A172 (cell line): ENCODE measurements around the gene PPP1R7. TPM values are rescaled to one million over a fixed set of nuclear protein-coding genes. Genes with fewer than 3 reads are reported as not detected.

Experiments
- DNase-seq: peaks from one replicate; pipeline ENCODE4 v3.0.0-alpha.2; 2015; ENCODE audit warnings: low spot score
- total RNA-seq: library from RNA; depleted of rRNA; stranded (reverse); fragments of >200 nt; shearing (Covaris generic); gene quantifications from 2 replicates; pipeline ENCODE4 v1.2.3, GENCODE V29; 2014

Gene PPP1R7
- total RNA-seq, 1 experiment from 2014 or later: 125 TPM

DNA sequence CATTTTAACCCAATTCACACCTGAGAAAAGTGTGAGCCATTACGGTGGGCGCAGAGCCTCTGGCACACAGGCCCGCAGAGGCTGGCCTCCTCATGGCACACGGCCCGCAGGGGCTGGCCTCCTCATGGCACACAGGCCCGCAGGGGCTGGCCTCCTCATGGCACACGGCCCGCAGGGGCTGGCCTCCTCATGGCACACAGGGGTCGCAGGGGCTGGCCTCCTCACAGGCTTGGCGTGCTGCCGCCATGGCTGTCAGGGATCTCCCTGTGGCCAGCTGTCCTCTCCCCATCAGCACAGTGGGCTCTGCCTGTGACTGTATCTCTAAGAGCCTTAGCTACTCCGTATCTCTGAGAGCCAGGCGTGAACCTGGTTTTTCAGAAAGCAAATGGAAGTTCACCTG is 62.8 kb downstream of the PPP1R7 start:
- DNase-seq: no peak

DNA sequence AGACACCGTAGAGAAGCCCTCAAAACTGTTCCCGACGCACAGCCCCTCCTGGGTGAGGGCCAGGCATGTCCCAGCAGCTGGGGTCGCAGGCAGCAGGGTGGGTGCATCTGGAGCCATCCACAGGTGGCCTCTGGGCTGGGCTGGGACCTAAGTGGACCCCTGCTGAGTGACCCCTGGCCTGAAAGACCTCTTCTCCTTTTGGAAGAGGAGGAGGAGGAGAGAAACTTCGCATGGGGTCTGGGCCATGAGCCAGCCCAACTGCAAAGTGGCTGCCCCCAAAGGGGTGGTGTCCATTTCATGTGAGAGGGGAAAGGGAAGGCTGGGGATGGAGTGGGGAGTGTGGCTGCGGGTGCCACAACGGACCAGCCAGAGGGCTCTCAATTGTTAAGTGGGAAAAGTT is 63.3 kb downstream of the PPP1R7 start:
- no peak for DNase-seq

DNA sequence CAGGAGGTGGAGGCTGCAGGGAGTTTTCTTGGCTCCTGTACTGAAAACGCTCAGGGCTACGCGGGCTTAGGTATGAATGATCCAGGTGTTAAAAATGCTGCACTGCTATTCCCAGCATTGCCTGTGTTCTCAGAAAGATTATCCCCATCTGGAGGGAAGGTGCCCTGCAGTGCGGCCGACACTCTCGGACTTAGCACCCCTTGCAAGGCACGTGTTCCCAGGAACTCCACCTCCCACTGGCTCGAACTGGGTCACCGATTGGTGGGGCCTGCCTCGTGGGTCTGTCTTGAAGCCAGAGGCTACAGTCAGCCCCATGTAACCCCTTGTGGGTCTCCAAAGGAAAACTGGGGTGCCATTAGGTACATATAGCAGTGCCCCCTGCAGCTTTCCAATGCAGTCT is 63.9 kb downstream of the PPP1R7 start:
- no peak for DNase-seq

DNA sequence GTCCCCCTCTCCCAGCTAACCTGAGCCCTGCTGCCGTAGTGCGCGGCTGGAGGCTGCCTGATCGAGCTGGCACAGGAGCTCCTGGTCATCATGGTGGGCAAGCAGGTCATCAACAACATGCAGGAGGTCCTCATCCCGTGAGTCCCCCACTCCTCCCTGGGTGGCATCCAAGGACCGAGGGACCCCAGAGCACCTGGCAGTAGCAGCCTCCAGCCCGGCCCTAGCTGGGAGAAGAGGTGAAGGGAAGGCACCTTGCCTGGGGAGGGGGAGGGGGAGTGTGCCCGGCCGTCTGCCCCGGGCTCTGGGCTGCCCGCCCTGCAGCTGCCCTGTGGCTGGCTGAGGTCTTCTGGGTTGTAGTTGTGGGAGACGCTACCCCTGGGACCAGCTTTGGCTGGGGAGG is 64.5 kb downstream of the PPP1R7 start:
- DNase-seq: no peak

DNA sequence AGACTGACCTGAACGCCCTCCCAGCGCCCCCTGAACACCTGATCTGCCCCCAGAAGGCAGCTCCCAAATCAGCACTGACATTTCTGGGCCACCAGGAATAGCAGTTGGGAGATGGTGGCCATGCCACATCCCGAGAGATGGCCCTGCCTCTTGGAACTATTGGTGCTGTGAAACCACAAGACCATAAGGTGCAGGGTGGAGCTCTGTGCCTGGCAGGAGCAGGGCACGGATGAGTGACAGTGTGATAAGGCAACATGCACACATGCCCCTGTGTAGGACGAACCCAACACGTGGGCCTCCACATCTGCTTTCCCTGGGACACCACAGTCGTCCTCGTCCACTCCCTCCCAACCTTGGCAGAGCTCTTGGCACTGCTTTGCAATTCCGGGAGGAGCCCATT is 65.2 kb downstream of the PPP1R7 start:
- DNase-seq: no peak

DNA sequence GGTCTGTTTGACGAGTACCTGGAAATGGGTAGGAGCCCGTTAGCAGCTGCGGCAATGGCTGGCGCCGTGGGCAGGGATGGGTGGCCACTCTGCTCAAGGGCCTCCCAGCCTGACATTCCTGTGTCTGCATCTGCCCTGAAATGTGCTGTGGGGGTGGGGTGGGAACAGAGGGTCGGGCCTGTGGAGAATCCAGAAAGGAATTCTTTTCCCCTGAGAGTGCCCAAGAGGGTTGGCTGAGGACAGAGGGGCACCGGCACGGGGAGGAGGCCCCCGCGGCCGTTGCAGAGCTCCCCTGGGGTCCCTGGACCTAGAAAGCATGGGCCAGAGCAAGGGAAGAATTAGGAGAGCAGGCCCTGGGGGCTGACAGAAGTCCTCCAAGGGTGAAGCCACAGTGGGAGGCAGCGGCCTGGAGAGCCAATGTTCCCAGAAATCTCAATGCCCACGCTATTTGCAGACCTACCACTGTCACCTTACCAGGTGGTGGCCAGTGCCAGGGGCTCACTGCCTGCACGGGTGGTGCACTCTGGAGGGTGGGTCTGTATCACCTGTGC is 66.0 kb downstream of the PPP1R7 start:
- DNase-seq: no peak

DNA sequence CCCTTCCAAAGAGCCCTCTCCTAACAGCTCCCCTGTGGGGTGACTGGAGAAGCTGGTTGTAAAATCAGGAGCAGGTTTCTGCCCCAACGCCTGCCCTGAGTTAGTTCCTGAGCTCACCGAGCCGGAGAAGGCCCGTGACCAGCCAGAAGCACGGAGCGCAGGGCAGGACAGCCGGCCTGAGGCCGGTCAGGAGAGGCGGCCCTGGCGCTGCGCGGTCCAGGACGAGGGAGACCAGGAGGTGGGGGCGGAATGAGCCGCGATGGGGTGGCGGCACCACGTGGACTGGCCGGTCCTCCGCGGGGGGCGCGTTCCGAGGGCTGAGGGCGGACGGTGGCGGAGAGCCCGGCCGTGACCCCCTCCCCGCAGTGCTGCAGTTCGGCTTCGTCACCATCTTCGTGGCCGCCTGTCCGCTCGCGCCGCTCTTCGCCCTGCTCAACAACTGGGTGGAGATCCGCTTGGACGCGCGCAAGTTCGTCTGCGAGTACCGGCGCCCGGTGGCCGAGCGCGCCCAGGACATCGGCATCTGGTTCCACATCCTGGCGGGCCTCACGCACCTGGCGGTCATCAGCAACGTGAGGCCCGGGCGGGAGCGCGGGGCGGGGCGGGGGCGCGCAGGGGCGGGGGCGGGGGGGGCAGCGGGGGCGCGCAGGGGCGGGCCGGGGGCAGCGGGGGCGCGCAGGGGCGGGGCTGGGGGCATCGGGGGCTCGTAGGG is 67.2 kb downstream of the PPP1R7 start:
- DNase-seq: peak; percentile 30

DNA sequence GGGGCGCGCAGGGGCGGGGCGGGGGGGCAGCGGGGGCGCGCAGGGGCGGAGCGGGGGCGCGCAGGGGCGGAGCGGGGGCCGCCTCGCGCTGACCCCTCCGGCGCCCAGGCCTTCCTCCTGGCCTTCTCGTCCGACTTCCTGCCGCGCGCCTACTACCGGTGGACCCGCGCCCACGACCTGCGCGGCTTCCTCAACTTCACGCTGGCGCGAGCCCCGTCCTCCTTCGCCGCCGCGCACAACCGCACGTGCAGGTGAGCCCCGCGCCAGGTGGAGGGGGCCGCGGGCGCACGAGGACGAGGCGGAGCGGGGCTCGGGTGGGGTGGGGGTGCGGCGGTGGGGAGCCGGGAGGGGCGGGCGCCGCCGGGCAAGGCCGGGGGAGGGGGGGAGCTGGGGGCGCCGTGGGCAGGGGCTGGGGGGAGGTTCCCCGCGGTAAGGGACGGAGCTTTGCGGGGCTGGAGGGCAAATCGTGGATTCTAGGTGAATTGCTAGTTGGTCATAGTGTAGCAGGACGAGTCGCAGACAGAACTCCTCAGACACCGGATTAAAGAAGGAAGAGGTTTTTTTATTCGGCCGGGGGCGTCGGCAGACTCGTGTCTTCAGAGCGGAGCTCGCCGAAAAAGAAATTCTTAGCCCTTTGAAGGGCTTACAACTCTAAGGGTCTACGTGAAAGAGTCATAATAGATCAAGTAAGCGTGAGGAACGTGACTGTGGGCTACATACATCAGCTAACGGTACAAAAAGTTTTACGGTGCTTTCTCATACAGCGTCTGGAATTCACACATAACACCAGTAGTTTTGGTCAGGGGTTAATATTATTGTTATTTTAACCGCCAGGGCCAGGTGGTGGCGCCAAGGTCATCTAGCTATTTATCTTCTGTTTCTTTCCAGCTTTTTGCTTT is 68.1 kb downstream of the PPP1R7 start:
- peak; percentile 38 for DNase-seq

DNA sequence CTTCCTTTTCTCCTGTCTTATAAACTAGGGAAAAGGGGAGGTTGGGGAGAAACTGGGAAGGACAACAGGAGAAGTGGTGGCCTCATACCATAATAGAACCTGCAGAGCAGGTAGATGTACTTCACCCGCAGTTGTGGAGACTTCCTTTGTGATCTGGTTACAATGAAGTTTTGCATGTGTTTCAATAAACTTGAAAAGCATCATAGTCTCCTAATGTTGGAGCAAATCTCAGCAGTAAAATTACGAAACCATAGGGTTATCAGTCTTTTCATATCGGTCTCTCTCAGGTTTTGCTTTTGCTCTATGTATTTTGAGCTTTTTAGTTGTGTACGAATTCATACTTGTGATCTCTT is 68.7 kb downstream of the PPP1R7 start:
- no peak for DNase-seq

DNA sequence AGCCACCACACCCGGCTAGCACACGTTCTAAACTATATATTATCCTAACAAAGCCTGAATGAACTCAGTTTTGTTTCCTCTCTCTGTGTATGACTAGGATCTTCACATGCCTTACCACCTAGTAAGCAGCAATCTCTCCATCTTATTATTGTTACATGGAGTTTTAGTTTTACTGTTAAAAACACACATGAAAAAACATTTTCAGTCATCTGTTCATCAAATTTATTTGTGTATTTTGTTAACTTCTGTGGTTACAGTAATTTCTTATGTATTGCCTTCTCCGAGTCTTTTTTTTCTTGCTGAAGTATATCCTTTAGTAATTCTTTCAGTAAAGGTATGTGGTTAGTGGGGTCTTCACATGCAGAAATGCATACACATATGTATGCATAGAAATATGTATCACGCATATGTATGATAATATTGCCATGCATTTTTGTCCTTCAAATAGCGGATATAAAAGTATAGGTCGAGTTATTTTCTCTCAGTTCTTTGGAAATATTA is 69.6 kb downstream of the PPP1R7 start:
- no peak for DNase-seq

DNA sequence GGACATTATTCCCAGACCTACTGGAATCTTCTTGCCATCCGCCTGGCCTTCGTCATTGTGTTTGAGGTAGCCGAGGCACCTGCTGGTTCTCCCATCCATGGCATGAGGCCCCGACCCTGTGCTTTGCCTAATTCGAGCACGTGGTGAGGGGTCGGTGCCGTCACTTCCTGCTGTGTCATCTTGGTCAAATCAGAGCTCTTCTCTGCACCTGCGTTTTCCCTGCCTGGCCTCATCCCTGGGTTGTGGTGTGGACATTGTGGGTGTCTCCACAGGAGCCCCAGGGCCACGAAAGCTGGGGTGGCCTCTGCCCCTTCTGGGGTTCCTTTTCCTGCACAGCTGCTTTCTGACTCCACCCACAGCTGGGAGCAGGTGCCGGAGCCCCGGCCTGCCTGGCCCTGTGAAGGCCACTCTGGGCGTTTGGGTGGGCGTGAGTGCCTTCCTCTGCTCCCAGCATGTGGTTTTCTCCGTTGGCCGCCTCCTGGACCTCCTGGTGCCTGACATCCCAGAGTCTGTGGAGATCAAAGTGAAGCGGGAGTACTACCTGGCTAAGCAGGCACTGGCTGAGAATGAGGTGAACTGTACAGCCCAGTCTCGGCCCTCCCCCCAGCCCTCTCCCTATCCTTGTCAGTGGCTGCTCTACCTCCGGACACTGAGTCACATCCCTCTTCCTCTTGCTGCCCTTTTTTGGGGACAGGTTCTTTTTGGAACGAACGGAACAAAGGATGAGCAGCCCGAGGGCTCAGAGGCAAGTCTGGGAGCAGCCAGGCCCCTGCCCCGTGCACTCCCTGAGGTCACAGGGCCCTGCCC is 73.1 kb downstream of the PPP1R7 start:
- peak; percentile 66 for DNase-seq

DNA sequence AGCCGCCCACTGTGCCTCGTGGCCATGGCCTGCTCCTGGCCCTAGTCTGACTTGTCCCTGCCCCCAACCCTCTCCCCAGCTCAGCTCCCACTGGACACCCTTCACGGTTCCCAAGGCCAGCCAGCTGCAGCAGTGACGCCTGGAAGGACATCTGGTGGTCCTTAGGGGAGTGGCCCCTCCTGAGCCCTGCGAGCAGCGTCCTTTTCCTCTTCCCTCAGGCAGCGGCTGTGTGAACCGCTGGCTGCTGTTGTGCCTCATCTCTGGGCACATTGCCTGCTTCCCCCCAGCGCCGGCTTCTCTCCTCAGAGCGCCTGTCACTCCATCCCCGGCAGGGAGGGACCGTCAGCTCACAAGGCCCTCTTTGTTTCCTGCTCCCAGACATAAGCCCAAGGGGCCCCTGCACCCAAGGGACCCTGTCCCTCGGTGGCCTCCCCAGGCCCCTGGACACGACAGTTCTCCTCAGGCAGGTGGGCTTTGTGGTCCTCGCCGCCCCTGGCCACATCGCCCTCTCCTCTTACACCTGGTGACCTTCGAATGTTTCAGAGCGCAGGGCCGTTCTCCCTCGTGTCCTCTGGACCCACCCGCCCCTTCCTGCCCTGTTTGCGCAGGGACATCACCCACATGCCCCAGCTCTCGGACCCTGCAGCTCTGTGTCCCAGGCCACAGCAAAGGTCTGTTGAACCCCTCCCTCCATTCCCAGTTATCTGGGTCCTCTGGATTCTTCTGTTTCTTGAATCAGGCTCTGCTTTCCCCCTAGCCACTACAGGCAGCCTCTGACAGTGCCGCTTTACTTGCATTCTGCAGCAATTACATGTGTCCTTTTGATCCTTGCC is 74.0 kb downstream of the PPP1R7 start:
- DNase-seq: peak; percentile 58

DNA sequence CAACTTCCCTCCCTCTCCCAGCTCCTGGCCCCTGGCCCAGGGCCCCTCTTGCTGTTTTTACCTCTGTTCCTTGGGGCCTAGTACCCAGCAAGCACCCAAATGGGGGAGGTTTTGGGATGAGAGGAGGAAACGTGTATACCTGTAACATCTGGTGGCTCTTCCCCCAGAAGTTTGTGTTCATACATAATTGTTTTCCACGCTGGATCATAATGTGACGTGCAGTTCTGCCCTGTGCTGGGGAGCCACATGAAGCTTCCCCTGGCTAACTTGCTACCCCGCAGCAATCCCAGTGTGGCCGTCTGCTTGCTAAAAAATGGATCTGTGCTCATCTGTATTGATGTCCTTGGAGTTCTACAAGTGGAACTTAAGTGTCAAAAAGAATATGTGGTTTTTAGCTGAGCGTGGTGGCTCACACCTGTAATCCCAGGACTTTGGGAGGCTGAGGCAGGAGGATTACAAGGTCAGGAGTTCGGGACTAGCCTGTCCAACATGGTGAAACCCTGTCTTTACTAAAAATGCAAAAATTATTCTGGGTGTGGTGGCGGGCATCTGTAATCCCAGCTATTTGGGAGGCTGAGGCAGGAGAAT is 74.7 kb downstream of the PPP1R7 start:
- DNase-seq: no peak

DNA sequence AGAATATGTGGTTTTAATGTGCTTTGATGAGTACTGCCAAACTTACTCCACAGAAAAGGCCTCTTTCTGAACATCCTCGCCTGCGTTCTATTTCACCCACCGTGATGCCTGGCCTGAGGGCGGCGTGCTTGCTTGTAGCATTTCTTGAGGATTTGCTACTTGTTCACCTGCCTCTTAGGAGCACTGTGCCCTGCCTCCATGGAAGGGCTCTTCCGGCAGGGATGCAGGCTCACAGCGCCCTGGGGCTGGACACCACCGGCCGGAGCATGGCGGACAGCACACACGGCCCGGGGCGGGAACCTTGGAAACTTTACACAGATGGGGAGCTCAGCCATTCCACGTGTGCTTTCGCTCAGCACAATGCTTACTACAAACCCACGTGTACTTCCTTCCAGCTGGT is 75.3 kb downstream of the PPP1R7 start:
- DNase-seq: no peak

DNA sequence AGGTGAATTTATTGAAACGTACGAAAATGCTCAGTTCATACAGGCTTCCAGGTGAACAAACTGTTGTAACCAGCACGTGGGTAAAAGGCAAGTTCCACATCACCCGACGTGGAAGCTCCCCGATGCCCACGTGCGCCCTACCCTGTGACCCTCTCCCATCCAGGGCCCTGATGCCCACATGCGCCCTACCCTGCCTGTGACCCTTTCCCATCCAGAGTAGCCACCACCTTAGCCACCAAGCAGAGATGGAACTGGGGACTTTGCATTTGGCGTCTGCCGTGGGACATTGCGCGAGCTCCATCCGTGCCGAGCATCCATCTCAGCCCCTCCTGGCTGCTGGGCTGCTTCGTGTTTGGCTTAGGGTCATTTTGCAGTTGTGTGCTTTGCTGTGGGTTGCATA is 75.7 kb downstream of the PPP1R7 start:
- DNase-seq: no peak

DNA sequence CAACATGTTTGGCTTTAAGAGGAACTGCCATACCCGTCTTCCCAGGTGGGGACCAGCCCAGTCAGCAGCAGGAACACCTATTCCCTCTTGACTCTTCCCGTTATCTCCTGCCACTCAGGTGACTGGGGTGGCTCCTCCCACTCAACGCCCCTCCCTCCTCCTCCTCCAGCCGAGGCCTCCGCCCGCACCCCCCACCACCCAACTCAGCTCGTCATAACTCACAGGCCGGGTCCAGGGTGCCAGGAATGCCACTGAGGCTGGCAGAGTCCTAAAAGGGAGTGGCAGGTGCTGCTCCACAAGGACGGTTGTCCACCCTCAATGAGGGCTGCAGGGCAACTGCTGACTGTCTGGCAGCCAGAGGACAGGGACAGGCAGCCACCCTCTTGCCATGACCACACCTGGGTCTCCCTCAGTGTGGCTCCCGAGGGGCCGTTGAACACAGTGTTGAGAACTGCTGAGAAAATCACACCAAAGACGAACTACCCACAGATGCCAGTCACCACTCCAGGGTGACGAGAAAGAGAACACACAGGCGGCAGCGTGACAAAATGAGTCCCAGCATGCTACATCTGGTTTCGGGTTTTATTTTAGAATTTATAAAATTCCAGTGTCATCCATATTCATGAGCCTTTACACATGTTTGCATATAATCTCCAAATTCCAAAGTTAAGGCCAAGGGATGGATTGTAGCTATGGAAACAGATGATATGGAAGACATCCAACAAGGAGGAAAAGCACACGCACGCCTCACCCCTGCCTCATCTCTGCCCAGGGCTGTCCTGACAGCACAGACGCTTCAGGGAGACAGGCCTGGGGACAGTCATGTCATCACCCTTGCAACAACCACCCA is 76.7 kb downstream of the PPP1R7 start:
- no peak for DNase-seq

DNA sequence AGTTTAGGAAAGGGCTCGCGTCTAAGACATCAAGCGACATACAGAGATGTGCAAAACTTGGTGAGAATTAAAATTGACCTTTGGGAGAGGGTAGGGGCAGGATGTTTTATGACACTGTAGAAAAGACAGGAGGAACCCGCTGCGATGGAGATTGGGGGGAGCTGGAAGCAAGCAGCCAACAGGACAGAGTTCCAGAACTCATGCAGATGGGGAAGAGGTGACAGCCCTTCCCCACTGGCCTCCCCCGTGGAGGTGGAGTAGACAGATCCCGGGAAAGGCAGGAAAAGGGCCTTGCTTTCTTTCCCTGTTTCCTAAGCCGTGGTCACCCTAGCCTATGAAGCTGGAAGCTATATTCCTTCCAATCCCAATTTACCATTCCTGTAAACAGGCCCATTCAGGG is 77.3 kb downstream of the PPP1R7 start:
- DNase-seq: no peak

DNA sequence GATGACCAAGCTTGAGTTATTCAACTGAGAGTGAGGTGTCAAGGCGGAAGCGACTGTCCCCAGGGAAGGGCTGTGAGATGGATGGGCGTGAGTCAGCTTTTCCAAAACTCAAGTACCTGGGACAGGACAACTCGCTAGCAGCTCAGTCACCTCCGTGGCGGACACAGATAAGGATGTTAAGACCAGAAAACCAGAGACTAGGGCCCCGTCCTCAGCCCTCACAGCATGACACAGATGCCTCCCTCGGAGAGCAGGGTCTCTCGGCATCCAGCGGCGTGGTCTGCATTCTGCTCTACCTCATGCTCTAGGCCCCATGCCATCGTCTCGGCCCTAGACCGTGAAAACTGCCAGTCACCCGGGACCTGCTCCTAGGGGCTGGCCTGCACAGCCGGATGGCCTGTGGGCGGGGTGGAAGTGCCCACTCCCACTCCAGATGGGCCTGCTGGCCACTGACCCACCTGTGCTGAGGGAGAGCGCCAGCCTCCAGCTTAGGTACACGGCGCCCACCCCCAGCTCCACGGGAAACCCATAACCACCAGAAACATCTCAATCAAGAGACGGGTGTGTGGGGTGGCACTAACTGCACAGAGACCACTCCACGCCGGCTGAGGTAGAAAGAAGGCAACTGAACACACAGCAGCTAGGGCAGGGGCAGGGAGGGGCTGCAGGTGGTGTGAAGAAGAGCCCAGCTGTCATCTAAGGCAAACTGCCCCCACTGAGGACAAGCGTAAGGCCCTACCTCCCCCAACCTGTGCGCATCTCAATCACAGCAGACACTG is 78.0 kb downstream of the PPP1R7 start:
- no peak for DNase-seq
